Embryonic facial prominence (tissue), 1 donor: Measurements from ENCODE around the gene RGL4.
"Not testable (repeated sequence)": the region's sequence is repeated elsewhere in the genome, so short reads cannot be mapped to it uniquely, and the experiment has no call there.

Experiments
- DNase-seq: peaks from one replicate; pipeline ENCODE4 v3.0.0-alpha.2; 2016; ENCODE audit errors: extremely low spot score

The RGL4 gene, protein sequence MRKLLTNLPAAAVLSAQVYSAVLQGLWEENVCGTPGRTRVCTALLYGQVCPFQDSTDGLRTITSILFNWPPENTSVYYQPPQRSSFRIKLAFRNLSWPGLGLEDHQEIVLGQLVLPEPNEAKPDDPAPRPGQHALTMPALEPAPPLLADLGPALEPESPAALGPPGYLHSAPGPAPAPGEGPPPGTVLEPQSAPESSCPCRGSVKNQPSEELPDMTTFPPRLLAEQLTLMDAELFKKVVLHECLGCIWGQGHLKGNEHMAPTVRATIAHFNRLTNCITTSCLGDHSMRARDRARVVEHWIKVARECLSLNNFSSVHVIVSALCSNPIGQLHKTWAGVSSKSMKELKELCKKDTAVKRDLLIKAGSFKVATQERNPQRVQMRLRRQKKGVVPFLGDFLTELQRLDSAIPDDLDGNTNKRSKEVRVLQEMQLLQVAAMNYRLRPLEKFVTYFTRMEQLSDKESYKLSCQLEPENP

DNA sequence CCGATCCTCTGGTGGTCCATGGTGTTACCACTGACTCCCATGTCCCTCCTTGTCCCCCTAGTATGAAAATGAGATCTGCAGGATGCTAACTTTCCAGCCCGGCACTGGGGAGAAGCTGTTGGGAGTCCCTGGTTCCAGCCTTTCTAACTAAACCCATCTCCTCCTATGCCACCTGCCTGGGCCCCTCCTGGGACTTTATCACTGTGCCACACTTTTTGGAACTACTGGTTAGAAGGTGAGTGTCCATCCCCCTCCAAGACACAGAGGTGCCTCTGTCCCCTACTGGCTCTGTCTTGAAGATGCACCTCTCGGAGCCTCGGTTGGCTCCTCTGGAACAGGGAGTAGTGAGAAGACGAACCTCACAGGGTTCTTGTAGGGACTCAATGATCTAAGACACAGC lies at the start of gene RGL4:
Gene RGL4 (plus strand): TSS at position 301 of the 400 bp plus-strand sequence. CDS start 1,018 bp downstream, outside the sequence.
- DNase-seq: no peak

DNA sequence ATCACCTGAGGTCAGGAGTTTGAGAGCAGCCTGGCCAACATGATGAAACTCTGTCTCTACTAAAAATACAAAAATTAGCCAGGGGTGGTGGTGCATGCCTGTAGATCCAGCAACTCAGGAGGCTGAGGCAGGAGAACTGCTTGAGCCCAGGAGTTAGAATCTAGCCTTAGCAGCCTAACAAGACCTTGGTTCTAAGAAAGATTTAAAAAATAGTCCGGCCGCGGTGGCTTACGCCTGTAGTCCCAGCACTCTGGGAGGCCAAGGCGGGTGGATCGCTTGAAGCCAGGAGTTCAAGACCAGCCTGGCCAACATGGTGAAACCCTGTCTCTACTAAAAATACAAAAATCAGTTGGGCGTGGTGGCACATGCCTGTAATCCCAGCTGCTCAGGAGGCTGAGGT lies 44.3 kb upstream of the RGL4 start:
- DNase-seq: not testable (repeated sequence)

- DNase-seq: no peak
Observed at GRCh38 chr22:23649071-23649501, 41.7 kb upstream of the RGL4 start.

DNA sequence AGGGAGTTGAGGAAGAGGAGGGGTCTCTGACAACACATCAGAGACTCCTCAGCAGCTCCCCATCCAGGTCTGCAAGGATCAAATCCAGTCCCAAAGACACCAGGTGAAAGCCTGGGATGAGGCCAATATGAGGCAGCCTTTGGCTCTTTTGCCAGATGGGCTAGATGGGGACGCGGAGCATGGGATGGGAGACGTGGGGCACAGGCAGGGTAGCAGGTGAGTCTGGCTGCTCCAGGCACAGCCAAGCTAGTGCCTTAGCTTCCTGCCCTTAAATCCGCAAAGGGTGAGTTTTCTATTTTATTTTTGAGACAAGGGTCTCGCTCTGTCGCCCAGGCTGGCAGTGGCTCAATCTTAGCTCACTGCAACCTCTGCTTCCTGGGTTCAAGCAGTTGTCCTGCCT lies 39.1 kb upstream of the RGL4 start:
- no peak for DNase-seq

DNA sequence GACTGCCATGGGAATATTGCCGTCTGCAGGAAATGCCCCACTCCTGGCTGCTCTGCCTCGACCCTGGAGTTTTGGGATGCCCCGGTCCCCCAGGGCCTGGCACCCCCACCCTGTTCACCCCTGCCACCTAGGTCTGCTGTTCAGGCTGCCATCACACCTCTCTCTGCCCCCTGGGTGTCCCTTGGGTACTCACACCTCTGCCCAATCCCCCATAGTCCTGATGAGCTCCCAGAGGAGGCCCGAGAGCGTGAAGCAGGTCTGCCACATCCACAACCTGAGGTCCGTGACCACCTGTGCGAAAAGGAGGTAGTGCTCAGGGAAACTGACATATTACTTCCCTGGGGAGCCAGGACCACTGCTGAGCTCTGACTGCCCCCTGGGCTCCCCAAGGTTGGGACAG lies 38.5 kb upstream of the RGL4 start:
- no peak for DNase-seq

GRCh38 chr22:23652711-23653110 lies 38.1 kb upstream of the RGL4 start:
- DNase-seq: no peak

DNA sequence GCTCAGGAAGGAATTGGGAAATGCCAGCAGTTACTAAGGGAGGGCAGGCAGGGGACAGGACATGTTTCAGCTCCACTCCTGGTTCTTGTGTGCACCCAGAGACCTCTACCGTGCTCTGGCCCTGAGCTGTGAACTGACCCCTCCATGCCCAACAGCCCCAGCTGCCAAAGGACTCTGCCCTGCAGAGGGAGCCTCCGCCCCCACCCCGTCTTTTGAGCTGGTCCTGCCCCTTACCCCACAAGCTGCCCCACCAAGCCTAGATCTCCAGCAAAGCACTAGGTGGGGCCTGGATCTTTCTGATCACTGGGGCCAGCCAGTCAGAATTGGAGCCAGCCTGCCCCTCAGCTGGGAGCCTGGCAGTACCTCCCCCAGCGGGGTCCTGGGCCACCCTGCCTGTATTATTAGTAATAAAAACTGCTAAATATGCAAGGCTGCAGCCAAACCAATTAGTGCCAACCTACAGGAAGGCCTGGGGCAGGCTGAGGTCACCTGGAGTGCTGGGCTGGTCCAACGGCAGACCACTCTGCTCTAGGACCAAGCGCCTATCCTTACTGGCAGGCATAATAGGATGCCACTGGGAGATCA lies 34.8 kb upstream of the RGL4 start:
- DNase-seq: no peak

DNA sequence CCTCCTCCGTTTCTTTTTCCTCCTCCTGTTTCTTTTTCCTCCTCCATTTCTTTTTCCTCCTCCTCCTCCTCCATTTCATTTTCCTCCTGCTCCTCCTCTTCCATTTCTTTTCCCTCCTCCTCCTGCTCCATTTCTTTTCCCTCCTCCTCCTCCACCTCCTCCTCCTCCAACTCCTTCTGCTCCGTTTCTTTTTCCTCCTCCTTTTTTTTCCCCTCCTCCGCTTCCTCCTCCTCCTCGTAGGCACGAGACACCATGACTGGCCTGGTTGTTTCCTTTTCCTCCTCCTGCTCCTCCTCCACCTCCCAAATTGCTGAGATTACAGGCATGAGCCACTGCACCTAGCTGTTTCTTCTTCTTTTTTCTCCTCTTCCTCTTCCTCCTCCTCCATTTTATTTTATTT lies 33.1 kb upstream of the RGL4 start:
- no peak for DNase-seq

- not testable (repeated sequence) for DNase-seq
Observed at GRCh38 chr22:23660381-23660780, 30.4 kb upstream of the RGL4 start.

- no peak for DNase-seq
Observed at GRCh38 chr22:23670378-23671295, 20.2 kb upstream of the RGL4 start.

DNA sequence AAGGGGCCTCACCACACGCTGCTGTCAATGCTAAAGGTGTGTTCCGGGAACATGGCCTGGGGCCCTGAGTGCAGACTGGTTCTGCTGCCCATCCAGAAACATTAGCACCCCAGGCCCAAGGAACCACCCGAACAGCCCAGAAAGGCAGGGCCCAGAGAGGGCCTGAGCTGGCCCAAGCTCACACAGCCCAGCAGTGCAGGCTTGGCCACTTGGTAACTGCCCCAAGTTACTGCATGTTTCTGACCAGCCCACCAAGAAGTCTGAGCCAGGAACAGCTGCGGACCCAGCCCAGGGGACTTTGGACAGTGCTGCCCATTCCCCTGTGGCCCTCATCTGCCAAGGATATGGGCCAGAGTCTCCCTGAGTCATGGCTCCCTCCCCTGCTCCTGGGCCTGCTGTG lies 19.4 kb upstream of the RGL4 start:
- DNase-seq: not testable (repeated sequence)

GRCh38 chr22:23672307-23673049 lies 18.3 kb upstream of the RGL4 start:
- DNase-seq: not testable (repeated sequence)

DNA sequence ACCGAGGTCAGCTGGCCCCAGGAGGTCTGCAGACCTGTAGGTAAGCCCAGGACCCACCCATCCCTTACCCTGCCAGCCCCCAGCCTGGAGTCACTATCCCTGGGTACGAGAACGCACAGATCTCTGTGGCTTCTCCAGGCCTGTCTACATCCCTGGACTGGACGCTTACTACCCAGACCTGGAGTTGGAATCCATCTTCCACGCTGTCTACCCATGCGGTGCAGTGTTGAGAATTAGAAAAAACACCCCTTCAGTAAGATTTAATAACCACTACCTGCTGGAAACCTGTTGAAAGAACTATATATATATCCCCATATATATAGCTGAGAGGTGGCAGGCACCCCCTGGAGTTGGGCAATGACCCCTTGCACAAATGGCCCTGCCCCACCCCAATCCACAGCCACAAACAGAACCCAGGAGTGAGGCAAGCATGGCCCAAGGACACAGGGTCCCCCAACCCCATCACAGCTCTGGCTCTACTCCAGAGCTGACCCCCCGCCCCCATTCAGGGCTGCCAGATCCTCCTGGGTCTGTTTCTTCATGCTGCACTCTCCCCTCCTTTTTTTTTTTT lies 17.7 kb upstream of the RGL4 start:
- DNase-seq: no peak

GRCh38 chr22:23673826-23674690 lies 16.8 kb upstream of the RGL4 start:
- DNase-seq: no peak

DNA sequence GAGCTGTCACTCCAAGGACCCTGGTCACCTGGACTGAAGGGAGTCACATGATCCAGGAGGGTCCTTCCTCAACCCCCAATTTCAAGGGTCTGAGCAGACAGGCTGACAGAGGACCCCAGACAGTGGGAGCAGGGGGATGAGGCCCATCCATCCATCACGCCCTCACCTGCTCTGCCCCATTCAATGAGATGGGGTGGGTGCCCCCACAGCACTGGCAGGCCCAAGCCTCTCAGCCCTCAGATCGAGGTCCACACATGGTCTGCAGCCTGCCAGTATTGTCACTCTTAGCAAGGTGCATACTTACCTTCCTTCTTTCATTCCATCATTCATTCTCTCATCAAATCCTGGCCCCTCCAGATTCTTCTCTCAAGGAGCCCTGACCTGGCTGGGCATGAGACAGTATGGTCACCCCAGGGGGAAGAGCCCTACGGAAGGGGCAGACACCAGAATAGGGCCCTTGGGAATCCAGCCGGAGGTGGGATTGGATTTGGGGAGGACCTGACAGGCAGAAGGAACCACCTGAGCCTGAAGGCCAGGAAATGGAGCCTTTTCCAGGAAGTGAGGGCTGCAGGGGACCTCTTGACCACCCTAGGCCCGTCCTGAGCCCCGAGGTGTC lies 15.8 kb upstream of the RGL4 start:
- not testable (repeated sequence) for DNase-seq

DNA sequence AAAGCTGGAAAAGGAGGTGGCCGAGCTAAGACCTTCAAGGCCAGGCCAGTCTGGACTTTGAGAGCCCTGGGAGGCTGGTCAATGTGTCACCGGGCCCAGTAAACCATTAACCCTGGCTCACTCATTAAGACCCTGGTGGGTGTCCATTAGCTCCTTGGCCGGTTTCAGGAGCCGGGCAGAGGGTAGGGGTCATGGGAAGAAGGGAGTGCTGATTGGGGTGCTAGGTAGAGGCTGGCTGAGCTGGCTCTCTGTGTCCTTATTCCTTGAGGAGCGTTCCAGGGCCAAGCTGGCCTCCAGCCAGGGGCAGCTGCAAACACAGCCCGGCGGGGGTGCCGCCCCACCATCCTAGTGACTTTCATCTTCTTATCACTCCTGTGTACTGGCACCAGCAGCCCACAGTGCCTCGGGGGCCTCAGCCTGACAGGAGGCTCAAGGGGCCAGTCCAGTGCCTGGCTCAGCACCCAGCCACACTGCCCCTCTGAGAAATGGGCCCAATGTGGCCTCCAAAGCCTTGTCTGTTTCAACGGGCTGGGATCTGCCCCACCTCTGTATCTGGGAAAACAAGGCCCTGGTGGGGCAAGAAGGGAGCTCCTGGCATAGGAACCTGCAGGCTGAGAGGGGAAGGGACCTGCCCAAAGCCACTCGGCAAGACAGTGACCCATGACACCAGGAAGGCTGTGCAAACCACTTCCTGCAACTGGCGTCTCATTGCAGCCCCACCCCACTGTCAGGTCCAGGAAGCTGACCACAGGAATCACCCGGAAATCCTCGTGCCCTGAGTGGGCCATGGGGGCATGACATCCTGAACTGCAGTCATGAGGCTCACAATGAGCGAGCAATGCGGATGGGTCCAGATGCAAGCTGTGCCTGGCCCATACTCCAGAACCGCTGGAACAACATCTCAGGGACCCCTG lies 15.1 kb upstream of the RGL4 start:
- no peak for DNase-seq

GRCh38 chr22:23676841-23677700 lies 13.7 kb upstream of the RGL4 start:
- not testable (repeated sequence) for DNase-seq

- DNase-seq: no peak
Observed at GRCh38 chr22:23677701-23677995, 13.2 kb upstream of the RGL4 start.
